Osteocyte (in vitro differentiated cells): ENCODE measurements around the gene STYK1. TPM values are rescaled to one million over a fixed set of nuclear protein-coding genes. Genes with fewer than 3 reads are reported as not detected.

ENCODE experiments used
- DNase-seq: peaks from one replicate; pipeline ENCODE4 v3.0.0; 2021; ENCODE audit warnings: mixed read lengths; ENCODE audit not compliant: unreplicated experiment; ENCODE audit errors: extremely low spot score
- H3K27ac Mint-ChIP-seq: one replicate; pipeline ENCODE4 v1.8.0; 2021; ENCODE audit warnings: mild to moderate bottlenecking, mixed read lengths; ENCODE audit not compliant: unreplicated experiment
- H3K27me3 Mint-ChIP-seq: one replicate; pipeline ENCODE4 v1.8.0; 2021; ENCODE audit warnings: mixed read lengths; ENCODE audit not compliant: unreplicated experiment
- H3K36me3 Mint-ChIP-seq: one replicate; pipeline ENCODE4 v1.8.0; 2021; ENCODE audit warnings: mixed read lengths; ENCODE audit not compliant: unreplicated experiment
- H3K4me1 Mint-ChIP-seq: one replicate; pipeline ENCODE4 v1.8.0; 2021; ENCODE audit warnings: mixed read lengths; ENCODE audit not compliant: unreplicated experiment
- H3K4me3 Mint-ChIP-seq: one replicate; pipeline ENCODE4 v1.8.0; 2021; ENCODE audit warnings: mild to moderate bottlenecking, moderate library complexity, mixed read lengths; ENCODE audit not compliant: unreplicated experiment
- H3K9me3 Mint-ChIP-seq: one replicate; pipeline ENCODE4 v1.8.0; 2021; ENCODE audit warnings: mixed read lengths; ENCODE audit not compliant: unreplicated experiment
- long read RNA-seq: library from polyadenylated mRNA; unstranded; transcript quantifications from one replicate; pipeline ENCODE4 v2.0.0, GENCODE V29; 2021
- total RNA-seq: library from RNA; stranded (reverse); gene quantifications from 2 replicates; pipeline ENCODE4 v1.2.1, GENCODE V29; 2021
- TF ChIP-seq, protein P1 (sequence below): fragments of 200-600 bp; sonication (generic); IDR thresholded peaks from 2 replicates; pipeline ENCODE4 v1.5.0; 2021; ENCODE audit warnings: antibody characterized with exemption, mild to moderate bottlenecking, moderate library complexity

Gene STYK1, protein sequence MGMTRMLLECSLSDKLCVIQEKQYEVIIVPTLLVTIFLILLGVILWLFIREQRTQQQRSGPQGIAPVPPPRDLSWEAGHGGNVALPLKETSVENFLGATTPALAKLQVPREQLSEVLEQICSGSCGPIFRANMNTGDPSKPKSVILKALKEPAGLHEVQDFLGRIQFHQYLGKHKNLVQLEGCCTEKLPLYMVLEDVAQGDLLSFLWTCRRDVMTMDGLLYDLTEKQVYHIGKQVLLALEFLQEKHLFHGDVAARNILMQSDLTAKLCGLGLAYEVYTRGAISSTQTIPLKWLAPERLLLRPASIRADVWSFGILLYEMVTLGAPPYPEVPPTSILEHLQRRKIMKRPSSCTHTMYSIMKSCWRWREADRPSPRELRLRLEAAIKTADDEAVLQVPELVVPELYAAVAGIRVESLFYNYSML
- total RNA-seq = 0.48 TPM in 1 of 2 replicates, not detected in the other
- long read RNA-seq, partial matches to known transcripts = 1 of 1 reads
- long read RNA-seq, other reads (novel, unspliced or antisense) = 0 of 1 reads

GRCh38 chr12:10673659-10674384 lies at the start of gene STYK1:
Gene STYK1, minus strand, starts transcription at chr12:10674052. Its CDS starts 39,434 bp downstream, at chr12:10634618.
- H3K27me3 Mint-ChIP-seq = peaks cover 22% of the 10 kb centered on the region
- H3K4me3 Mint-ChIP-seq = peak within 1 kb of the TSS; percentile 79
- peaks cover 4% of the 10 kb centered on the region for H3K9me3 Mint-ChIP-seq
- no peaks in the 10 kb centered on the region for H3K36me3 Mint-ChIP-seq
- H3K4me1 Mint-ChIP-seq = peaks cover 5% of the 10 kb centered on the region
- TF ChIP-seq, protein P1, sequence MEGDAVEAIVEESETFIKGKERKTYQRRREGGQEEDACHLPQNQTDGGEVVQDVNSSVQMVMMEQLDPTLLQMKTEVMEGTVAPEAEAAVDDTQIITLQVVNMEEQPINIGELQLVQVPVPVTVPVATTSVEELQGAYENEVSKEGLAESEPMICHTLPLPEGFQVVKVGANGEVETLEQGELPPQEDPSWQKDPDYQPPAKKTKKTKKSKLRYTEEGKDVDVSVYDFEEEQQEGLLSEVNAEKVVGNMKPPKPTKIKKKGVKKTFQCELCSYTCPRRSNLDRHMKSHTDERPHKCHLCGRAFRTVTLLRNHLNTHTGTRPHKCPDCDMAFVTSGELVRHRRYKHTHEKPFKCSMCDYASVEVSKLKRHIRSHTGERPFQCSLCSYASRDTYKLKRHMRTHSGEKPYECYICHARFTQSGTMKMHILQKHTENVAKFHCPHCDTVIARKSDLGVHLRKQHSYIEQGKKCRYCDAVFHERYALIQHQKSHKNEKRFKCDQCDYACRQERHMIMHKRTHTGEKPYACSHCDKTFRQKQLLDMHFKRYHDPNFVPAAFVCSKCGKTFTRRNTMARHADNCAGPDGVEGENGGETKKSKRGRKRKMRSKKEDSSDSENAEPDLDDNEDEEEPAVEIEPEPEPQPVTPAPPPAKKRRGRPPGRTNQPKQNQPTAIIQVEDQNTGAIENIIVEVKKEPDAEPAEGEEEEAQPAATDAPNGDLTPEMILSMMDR = peak; percentile 99
- DNase-seq = peak; percentile 85
- H3K27ac Mint-ChIP-seq = no peak within 1 kb of the TSS

- H3K36me3 Mint-ChIP-seq = no peaks in the 10 kb centered on the region
- TF ChIP-seq, protein P1 = no peak
- no peaks in the 10 kb centered on the region for H3K9me3 Mint-ChIP-seq
- peak within 1 kb of the TSS; percentile 98 for H3K27ac Mint-ChIP-seq
- H3K27me3 Mint-ChIP-seq = no peaks in the 10 kb centered on the region
- H3K4me3 Mint-ChIP-seq = peak within 1 kb of the TSS; percentile 94
- peak; percentile 92 for DNase-seq
- H3K4me1 Mint-ChIP-seq = peaks cover 49% of the 10 kb centered on the region
Measured at GRCh38 chr12:10722905-10723746, 49.3 kb upstream of the STYK1 start, which contains the start of gene YBX3. Gene YBX3, minus strand, starts transcription at chr12:10723323. Its CDS starts 212 bp downstream, at chr12:10723111.

DNA sequence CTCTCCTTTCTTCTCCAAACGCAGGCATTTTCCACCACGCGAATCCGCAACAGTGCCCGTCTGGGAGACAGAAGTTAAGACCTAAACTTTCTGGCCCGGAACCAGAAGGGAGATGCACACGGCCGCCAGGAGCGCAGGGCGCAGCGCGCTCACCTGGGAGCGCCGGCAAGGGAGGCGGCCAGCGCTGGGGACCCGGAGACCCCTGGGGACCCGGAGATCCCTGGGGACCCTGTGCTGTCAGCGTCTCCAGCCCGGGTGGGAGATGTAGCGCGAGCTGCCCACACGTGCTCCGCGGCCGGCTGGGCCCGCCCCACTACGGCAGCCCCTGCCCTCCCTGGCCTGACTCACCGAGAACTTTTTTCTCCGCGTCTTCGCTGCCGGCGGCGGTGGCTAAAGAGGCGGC lies 48.7 kb upstream of the STYK1 start:
- Mint-ChIP-seq H3K27ac (peak overlapping the region; percentile 98), H3K4me3 (peak overlapping the region; percentile 94), H3K4me1 (peaks cover 55% of the 10 kb centered on the region), H3K36me3 (no peaks in the 10 kb centered on the region), H3K27me3 (no peaks in the 10 kb centered on the region), H3K9me3 (no peaks in the 10 kb centered on the region)
- peak; percentile 85 for DNase-seq
- TF ChIP-seq, protein P1 = no peak

DNA sequence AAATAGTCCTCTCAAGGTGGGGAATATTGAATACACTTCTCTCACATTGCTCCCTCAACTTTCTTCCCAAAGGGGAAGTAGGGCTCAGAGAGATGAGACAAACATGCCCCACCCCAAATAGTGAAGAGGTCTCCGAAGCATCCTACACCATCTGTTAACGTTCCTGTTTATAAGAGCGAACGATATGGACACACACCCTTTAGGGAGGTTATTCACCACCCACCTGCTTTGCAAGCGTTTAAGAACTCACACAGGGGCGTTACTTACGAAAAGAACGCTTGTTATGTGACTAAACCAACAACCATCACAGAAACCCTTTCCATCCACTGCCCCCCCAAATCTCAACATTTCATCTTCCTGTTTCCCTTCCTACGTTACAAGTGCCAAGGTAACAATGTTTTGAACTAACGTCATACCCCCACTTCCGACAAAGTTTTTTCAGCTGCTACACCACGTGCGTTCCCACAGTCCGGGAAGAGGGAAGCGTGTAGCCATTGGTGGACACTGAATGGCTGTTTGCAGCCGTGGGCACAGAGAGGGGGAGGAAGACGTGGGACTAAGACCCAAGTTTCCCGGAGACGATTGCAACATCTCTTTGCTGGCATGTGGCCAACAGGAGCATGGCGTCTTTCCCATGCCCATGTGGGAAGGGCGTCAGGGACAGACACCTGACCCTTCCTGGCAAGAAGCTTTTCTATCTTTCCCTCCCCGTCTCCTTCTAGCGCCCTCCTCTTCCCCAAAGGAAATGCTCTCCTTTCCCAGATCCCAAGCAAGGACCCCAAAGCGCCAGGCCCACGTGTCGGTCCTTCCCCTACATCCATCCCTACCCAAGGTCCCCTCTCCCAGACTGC lies 48.0 kb upstream of the STYK1 start:
- H3K36me3 Mint-ChIP-seq = no peaks in the 10 kb centered on the region
- peaks cover 62% of the 10 kb centered on the region for H3K4me1 Mint-ChIP-seq

More for the DNA sequence above, 48.0 kb upstream of the STYK1 start:
- Mint-ChIP-seq H3K27ac (peak overlapping the region; percentile 98), H3K4me3 (peak overlapping the region; percentile 94), H3K27me3 (no peaks in the 10 kb centered on the region), H3K9me3 (no peaks in the 10 kb centered on the region)
- DNase-seq = peak; percentile 95
- TF ChIP-seq, protein P1 = no peak
